HAP-1 (cell line): ENCODE data around the gene MAL.

Experiments used
- DNase-seq, 2 experiments: peaks; one replicate each; pipeline ENCODE4 v3.0.0-alpha.2; 2016 to 2020; ENCODE audit warnings: low spot score in 2 of 2
- H3K27me3 ChIP-seq: fragments of 250-450 bp; sonication (Bioruptor Pico); 2 replicates; pipeline ENCODE4 v1.5.1; 2020; ENCODE audit warnings: low read depth, mild to moderate bottlenecking, moderate library complexity
- H3K36me3 ChIP-seq: fragments of 250-450 bp; sonication (Bioruptor Pico); replicated peaks from 2 replicates; pipeline ENCODE4 v1.5.1; 2020; ENCODE audit warnings: mild to moderate bottlenecking
- H3K4me1 ChIP-seq: fragments of 250-450 bp; sonication (Bioruptor Pico); 2 replicates; pipeline ENCODE4 v1.5.1; 2020; ENCODE audit warnings: mild to moderate bottlenecking
- H3K4me3 ChIP-seq: fragments of 250-450 bp; sonication (Bioruptor Pico); 2 replicates; pipeline ENCODE4 v1.5.1; 2020; ENCODE audit warnings: mild to moderate bottlenecking, moderate library complexity
- H3K9me3 ChIP-seq: fragments of 250-450 bp; sonication (Bioruptor Pico); 2 replicates; pipeline ENCODE4 v1.5.1; 2020; ENCODE audit warnings: mild to moderate bottlenecking, moderate library complexity
- in situ Hi-C: fragments of 300-500 bp; cut with MboI; formaldehyde crosslinking; loops from 3 replicates; pipeline ENCODE4 v1.14.3; 2020; ENCODE audit warnings: low sequenced_read_pairs, inconsistent platforms, mixed read lengths

The MAL gene

DNA sequence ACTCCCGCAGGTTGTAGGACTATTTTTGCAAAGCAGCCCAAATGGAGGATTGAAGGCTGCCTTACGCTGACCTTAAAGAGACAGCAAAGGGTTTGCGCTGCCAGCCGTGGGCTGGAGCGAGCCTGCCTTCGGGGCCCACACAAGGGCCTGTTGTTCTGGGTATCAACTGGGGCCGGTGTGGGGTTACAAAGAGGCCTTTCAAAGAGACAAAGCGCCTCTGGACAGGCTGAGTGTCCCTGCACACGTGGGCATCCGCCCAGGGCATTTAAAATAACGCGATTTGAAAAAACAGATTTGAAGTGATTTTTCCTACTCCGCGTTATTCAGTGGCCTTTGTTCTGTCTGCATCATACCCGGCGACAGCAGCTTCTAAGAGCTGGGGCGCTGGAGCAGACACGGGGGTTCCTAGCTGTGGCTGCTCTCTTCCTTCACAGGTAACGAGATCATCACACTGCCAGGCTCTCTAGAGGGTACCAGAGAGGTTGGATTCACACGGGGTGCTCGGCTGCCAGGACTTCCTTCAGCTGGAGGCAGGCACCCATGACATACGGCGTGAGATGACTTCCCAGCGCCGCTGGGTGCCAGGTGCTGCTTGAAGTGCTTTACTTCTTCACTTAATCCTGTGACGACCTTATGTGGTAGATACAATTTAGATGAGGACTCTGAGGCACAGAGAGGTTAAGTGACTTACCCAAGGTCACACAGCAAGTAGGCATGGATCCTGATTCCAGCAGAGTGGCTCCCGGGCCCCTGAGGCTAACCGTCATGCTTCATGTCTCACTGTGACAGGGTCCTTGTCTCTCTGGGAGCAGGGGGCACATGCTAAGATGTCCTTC is 32.2 kb downstream of the MAL start:
- Histone ChIP-seq H3K36me3 (no peaks in the 10 kb centered on the region), H3K4me1 (no peaks in the 10 kb centered on the region), H3K27me3 (no peaks in the 10 kb centered on the region), H3K9me3 (no peaks in the 10 kb centered on the region), H3K4me3 (no peak overlapping the region)
- no peak for DNase-seq
- in situ Hi-C loops = no loop called here

DNA sequence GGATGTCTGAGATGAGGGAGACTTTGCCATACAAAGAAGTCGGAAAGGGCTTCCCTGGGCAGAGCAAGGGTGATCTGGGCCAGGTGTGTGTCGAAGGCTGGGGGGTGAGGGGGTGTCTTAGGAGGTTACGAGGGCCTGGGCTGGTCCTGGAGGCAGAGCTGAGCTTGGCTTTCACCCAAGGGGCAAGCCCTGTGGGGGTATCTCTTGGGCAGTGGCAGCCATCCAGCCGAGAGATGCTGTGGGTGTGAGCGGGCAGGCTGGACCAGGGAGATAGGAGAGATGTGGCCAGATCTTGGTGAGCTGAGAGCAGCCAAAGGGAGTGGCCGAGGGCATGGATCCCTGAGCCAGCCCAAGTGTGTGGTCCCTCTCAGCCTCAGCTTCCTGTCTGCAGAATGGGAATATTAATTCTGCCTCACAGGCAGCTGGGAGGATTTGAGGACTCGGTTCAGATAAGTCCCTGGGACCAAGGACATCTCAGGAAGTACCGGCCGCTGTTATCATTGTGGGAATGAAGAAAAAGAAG is 33.0 kb downstream of the MAL start:
- H3K9me3 ChIP-seq = no peaks in the 10 kb centered on the region
- H3K4me1 ChIP-seq = no peaks in the 10 kb centered on the region
- no peak for DNase-seq
- H3K27me3 ChIP-seq = no peaks in the 10 kb centered on the region
- H3K36me3 ChIP-seq = no peaks in the 10 kb centered on the region
- no peak overlapping the region for H3K4me3 ChIP-seq
- in situ Hi-C loops = no loop called here

DNA sequence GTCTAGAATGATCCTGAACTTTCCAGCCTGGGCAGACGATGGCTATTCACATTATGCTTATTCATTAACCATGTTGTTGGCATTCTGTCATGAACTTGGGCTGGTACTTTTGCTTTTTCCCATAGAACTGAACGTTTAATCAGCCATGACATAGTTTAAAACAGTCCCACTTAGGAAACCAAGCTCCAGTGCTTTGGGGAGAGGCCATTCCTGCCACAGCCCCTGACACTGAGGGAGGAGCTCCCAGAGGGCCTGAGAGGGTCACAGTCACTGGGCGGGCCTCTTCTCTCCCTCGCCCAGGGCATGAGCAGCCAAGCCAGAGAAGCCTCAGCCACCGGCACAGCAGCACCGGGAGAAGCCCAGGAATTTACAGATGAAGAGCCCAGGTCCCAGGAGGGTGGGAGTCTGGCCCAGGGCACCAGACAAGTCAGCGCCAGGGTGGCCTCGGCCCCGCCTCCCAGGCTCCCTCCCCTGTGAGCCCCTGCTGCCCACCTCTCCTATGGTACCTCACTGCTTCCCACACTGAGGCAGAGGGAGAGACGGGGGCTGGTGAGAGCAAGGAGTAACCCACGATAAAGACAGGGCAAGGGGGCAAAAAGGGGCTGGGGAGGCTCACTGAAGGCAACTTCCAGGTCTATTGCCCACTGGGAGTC is 33.6 kb downstream of the MAL start:
- no peaks in the 10 kb centered on the region for H3K9me3 ChIP-seq
- no peaks in the 10 kb centered on the region for H3K27me3 ChIP-seq
- H3K36me3 ChIP-seq = no peaks in the 10 kb centered on the region
- no peak for DNase-seq
- in situ Hi-C loops = no loop called here
- H3K4me3 ChIP-seq = no peak overlapping the region
- H3K4me1 ChIP-seq = no peaks in the 10 kb centered on the region

DNA sequence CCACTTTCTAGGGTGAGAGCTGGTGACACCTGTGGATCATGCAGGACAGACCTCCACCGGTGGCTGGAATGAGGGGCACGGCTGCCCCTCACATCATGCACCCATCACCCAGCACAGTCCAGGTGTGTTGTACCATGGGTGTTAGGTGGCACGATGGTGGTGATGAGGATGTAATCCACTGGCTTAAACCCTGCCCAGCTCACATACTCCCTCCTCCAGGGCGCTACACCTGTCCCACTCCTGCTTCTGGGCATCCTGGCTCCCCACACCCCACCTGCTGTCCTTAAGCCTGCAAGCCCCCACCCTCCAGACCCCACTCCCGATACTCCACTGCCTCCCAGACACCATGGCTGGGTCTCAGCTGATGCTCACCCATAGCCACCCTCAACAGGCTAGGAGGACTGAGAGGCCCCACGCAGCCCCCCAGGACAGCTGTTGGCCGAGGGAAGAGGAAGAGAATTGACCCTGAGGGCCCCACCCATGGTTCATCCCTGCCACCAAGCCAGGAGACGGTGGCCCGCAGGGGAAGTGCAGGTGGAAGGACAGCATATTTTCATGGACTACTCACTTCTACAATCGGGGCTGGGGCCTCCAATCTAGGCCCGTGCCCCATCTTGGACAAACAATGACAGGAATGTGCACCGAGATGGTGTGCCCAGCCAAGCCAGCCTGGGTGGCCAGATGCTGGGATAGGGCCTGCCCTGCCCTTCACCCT is 34.3 kb downstream of the MAL start:
- Histone ChIP-seq H3K4me3 (no peak overlapping the region), H3K27me3 (no peaks in the 10 kb centered on the region), H3K4me1 (no peaks in the 10 kb centered on the region), H3K9me3 (no peaks in the 10 kb centered on the region), H3K36me3 (no peaks in the 10 kb centered on the region)
- peak in 1 of 2 experiments; percentile 3 for DNase-seq
- in situ Hi-C loops = no loop called here

DNA sequence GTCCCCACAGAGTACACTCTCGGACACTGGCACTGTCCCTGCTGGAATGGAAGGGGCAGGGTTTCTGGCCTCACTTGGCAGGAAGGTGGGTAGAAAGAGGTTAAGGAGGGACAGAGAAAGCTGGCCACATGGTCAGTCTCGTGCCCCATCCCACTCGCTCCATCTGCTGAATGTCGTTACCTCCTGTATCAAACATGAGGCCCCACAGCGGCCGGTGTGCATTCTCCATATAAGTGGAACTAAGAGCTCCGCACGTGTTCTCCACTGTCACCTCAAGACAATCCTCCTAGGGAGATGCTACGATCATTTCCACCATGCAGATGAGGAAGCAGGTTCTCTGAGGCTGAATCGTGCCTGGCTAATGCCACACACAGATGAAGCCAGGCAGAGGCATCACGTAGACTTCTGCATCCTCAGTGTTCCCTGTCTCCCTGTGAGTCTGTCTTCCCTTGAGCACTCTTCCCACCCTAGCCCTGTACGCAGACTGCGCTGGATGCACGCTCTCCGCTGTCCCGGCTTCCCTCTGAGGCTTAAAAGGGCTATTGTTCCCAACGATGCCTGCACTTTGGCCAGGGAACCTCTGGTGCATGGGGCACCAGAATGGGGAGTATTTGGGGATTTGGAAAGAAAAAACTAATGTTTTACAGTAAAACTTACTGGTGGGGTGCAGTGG is 35.1 kb downstream of the MAL start:
- no peaks in the 10 kb centered on the region for H3K4me1 ChIP-seq
- H3K27me3 ChIP-seq = no peaks in the 10 kb centered on the region
- in situ Hi-C loops = no loop called here
- H3K36me3 ChIP-seq = no peaks in the 10 kb centered on the region
- DNase-seq = peak in 1 of 2 experiments; percentile 1
- no peak overlapping the region for H3K4me3 ChIP-seq
- no peaks in the 10 kb centered on the region for H3K9me3 ChIP-seq

DNA sequence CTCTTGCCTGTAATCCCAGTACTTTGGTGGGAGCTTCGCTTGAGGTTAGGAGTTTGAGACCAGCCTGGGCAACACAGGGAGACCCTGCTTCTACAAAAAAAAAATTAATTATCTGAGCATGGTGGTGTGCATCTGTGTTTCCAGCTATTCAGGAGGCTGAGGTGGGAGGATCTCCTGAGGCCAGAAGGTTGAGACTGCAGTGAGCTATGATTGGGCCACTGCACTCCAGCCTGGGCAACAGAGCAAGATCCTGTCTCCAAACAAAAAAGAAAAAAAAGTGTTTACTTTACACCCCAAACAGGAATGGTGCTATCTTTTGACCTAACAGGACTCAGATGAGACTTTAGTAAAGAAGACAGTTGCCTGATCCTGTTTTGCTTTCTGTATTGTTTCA is 35.6 kb downstream of the MAL start:
- H3K9me3 ChIP-seq = no peaks in the 10 kb centered on the region
- DNase-seq = no peak
- no peak overlapping the region for H3K4me3 ChIP-seq
- H3K4me1 ChIP-seq = no peaks in the 10 kb centered on the region
- in situ Hi-C loops = no loop called here
- no peaks in the 10 kb centered on the region for H3K36me3 ChIP-seq
- H3K27me3 ChIP-seq = no peaks in the 10 kb centered on the region

DNA sequence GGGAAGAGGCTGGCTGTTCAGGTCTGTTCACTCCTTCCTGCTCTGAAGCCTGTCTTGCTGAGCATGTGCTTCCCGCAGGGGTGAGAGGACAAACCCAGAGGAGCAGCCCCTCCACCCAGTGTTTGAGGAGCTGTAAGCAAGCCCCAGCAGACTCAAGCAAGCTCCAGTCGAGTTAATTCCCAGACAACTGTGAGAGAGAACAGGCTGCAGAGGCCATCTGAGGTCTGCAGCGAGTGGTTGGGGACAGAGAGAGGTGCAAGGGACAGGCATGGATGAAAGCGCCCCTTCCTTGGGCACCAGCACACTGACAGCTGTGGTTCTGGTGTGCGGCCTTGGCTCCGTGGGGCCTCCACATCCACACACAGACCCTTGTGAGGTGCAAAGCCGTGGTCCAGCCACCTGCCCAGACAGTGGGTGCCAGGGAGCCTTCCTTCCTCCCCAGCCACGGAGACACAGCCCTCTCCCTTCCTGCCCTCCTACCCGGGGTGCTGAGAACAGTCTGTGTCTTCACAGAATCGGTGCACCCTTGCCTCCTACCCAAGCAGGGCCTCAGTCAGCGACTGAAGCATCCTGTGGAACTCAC is 36.2 kb downstream of the MAL start:
- no peaks in the 10 kb centered on the region for H3K9me3 ChIP-seq
- H3K4me1 ChIP-seq = no peaks in the 10 kb centered on the region
- H3K27me3 ChIP-seq = no peaks in the 10 kb centered on the region
- in situ Hi-C loops = no loop called here
- peak in 1 of 2 experiments; percentile 4 for DNase-seq
- no peaks in the 10 kb centered on the region for H3K36me3 ChIP-seq
- H3K4me3 ChIP-seq = no peak overlapping the region

DNA sequence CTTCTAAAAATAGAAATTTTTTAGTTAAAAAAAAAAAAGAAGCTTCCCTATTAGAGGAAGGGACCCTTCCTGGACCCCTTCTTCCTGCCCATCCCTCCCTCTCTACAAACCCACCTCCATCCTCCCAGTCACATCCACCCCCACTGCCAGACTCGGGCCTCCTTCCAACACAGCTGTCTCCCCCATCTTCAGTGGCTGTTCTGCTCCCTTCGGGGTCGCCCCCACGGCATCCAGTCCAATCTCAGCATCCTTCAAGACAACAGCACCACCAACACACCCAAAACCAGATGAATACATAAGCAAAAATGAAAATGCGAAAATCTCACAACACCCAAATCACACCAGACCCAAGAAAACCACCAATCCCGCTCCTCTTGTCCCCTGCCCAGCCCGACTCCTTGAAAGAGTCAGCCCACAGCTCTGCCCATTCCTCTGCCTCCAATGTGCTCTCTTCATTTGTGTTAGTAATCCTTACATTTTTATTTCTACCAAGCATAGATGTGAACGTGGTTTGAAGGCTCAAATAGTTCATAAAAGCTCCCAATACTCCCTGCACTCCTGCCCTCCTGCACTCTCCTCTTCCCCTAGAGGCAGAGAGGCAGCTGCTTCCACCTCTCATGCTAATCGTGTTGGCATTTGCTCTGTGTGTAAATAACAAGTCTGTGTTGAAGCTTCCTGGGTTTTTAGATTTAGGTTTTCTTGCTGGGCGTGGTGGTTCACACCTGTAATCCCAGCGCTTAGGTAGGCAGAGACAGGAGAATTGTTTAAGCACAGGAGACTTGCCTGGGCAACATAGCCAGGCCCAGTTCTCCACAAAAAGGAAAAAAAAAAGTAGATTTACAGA is 37.0 kb downstream of the MAL start:
- in situ Hi-C loops = no loop called here
- Histone ChIP-seq H3K9me3 (no peaks in the 10 kb centered on the region), H3K4me3 (no peak overlapping the region), H3K4me1 (no peaks in the 10 kb centered on the region), H3K27me3 (no peaks in the 10 kb centered on the region), H3K36me3 (no peaks in the 10 kb centered on the region)
- peak in 1 of 2 experiments; percentile 1 for DNase-seq

DNA sequence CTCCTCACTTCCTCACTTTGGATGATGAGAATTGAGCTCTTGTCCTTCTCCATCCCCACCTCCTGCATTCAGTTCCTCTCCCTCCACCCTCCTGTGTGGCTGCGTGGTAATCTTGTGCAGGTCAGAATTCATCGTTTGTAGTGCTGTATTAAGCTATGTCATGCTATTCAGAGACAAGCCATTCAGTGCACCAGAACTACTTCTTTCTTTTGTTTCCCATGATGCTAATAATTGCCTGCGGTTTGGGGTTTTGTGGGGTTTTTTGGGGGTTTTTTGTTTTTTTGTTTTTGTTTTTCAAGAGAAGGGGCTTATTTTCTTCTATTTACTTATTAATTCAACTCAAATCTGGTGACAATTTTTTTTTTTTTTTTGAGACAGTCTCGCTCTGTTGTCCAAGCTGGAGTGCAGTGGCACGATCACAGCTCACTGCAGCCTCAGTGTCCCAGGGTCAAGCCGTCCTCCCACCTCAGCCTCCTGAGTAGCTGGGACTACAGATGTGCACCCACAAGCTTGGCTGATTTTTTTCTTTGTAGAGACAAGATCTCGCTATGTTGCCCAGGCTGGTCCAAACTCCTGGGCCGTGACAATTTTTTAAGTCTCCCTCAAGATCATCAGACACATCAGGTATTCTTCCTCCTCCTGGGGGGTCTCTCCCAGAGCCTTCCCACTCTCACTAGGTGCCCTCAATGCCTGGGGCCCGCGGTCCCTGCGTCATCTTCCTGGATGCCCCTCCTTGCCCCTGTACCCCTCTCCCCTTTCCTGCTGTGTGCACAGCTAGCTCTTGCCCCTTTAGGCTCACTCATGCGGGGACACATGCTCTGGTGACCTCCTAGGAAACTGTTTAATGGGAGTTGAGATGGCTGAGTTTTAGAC is 37.8 kb downstream of the MAL start:
- H3K9me3 ChIP-seq = no peaks in the 10 kb centered on the region
- in situ Hi-C loops = no loop called here
- DNase-seq = no peak
- no peaks in the 10 kb centered on the region for H3K4me1 ChIP-seq
- no peak overlapping the region for H3K4me3 ChIP-seq
- no peaks in the 10 kb centered on the region for H3K27me3 ChIP-seq
- no peaks in the 10 kb centered on the region for H3K36me3 ChIP-seq

DNA sequence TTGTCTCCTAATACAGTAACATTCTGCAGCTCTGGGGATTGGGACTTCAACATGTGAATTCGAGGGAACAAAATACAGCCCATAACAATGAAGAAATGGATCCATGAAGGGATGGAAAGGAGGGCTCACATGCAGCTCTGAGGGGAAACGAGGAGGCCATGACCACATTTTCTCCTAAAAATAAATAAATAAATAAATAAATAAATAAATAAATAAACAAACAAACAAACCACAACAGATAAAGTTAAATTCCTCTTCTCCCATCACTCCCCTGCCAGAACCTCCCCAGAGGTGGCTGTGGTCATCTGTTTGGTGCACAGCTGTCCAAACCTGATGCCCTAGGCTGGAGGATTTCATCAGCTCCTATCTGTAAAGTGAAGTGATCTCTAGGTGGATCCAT is 42.7 kb downstream of the MAL start:
- Histone ChIP-seq H3K36me3 (no peaks in the 10 kb centered on the region), H3K9me3 (no peaks in the 10 kb centered on the region), H3K4me3 (no peak overlapping the region), H3K27me3 (peaks cover 4% of the 10 kb centered on the region; the same call in 1 of the 2 replicates), H3K4me1 (no peaks in the 10 kb centered on the region)
- in situ Hi-C loops = no loop called here
- DNase-seq = no peak

DNA sequence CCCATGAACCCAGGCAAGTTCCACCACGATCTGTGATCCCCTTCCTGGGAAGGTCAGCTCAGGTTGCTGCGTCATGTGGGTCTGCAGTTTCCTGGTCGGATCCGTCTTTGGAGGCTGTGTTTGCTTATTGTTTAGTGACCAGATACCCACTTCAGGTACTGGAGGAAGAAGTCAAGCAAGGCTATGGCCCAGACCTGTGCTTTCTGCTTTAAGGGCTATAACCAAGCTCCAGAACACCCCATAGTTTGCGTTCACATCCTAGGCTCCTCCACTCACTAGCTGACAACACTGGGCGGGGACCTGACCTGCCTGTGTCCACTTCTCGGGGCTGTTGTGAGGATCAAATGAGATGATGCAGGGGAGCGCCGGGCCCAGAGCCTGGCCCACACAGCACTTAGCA is 44.0 kb downstream of the MAL start:
- H3K4me1 ChIP-seq = no peaks in the 10 kb centered on the region
- in situ Hi-C loops = no loop called here

DNA sequence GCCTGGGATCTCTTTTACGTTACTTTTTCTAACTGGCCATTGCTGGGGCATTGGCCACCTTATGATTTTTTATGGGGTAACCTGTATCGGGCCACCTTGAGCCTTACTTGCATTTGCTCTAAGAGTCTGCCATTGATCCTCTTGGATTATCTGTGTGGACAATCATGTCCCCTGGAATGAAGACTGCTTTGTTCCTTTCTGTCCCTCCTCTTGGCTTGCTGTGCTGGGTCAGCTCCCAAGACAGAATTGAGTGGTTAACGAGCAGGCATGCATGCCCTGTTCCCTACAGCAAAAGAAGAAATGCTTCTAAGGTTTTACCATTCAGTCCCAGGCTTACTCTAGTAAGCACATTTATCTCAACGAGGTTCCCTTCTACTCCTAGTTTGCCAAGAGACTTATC is 46.3 kb downstream of the MAL start:
- Histone ChIP-seq H3K4me1 (no peaks in the 10 kb centered on the region; the same call in 1 of the 2 replicates), H3K9me3 (no peaks in the 10 kb centered on the region), H3K4me3 (no peak overlapping the region), H3K36me3 (no peaks in the 10 kb centered on the region), H3K27me3 (peaks cover 4% of the 10 kb centered on the region; the same call in 1 of the 2 replicates)
- in situ Hi-C loops = no loop called here
- DNase-seq = no peak

More for the DNA sequence above, 44.0 kb downstream of the MAL start:
- no peak overlapping the region for H3K4me3 ChIP-seq
- no peak for DNase-seq
- H3K27me3 ChIP-seq = peaks cover 4% of the 10 kb centered on the region; the same call in 1 of the 2 replicates
- no peaks in the 10 kb centered on the region for H3K9me3 ChIP-seq
- H3K36me3 ChIP-seq = no peaks in the 10 kb centered on the region
